Purkinje cell (primary cell): Measurements from ENCODE around the gene CEACAM21. TPM values are rescaled to one million over a fixed set of nuclear protein-coding genes. Genes with fewer than 3 reads are reported as not detected.

ENCODE experiments used
- polyA plus RNA-seq: library from polyadenylated mRNA; unstranded; fragments of >200 nt; fragmentation: Nextera tagmentation; gene quantifications from 2 replicates; pipeline ENCODE4 v1.2.1, GENCODE V29; 2014

CEACAM21 gene
- not detected in 2 replicates for polyA plus RNA-seq

DNA sequence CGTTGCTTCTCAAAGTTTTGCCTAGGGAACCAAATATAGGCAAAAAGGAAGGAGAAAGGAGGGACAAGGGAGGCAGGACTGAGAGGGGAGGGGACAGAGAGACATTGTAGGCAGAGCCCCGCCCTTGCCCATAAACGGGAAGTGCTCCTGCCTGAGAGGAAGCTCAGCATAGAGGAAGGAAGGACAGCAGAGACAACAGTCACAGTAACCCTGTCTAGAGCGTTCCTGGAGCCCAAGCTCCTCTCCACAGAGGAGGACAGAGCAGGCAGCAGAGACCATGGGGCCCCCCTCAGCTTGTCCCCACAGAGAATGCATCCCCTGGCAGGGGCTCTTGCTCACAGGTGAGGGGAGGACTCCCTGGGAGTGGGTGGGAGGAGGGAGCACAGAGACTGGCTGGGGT is at the start of gene CEACAM21:
CEACAM21 (plus strand) TSS at position 169 of the 400 bp plus-strand sequence; CDS start at position 278, 109 bp downstream.

DNA sequence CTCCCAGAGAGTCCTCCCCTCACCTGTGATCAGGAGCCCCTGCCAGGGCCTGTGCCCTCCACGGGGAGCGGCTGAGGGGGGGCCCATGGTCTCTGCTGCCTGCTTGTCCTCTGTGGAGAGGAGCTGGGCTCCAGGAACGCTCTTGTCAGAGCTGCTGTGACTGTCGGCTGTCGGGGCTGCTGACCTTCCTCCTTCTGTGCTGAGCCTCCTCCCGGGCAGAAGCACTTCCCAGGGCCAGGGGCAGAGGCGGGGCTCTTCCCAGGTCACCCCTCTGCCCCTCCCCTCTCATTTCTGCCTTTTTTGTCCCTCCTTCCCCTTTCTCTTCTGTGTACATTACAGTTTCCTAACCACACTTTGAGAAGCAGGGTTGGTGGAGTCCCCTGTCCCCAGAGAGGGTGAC is 50.9 kb downstream of the CEACAM21 start, which contains the start of gene CEACAM4:
CEACAM4 (minus strand) TSS at position 198 of the 400 bp plus-strand sequence; CDS start at position 87, 111 bp downstream.

Other genes with a start within 250 kb of the CEACAM21 start
- gene TGFB1, start 222.2 kb upstream of the CEACAM21 start, polyA plus RNA-seq: not detected in 2 replicates
- gene B9D2, start 212.0 kb upstream of the CEACAM21 start, polyA plus RNA-seq: 5.1 and 6.7 TPM in 2 replicates
- gene TMEM91, start 199.6 kb upstream of the CEACAM21 start, polyA plus RNA-seq: 0.43 and 3.3 TPM in 2 replicates
- gene EXOSC5, start 178.8 kb upstream of the CEACAM21 start, polyA plus RNA-seq: 27.9 and 29.3 TPM in 2 replicates
- 9.6 and 20.9 TPM in 2 replicates for gene BCKDHA, start 178.3 kb upstream of the CEACAM21 start, polyA plus RNA-seq
- gene B3GNT8, start 148.8 kb upstream of the CEACAM21 start, polyA plus RNA-seq: not detected in 2 replicates
- gene DMAC2, start 136.3 kb upstream of the CEACAM21 start, polyA plus RNA-seq: 14.9 and 20.5 TPM in 2 replicates
- not detected in 2 replicates for gene ERICH4, start 133.0 kb upstream of the CEACAM21 start, polyA plus RNA-seq
- gene CEACAM4, start 50.9 kb downstream of the CEACAM21 start, polyA plus RNA-seq: not detected in 2 replicates
- gene CEACAM7, start 112.1 kb downstream of the CEACAM21 start, polyA plus RNA-seq: 2.4 TPM in 1 of 2 replicates, not detected in the other
- not detected in 2 replicates for gene CEACAM5, start 132.5 kb downstream of the CEACAM21 start, polyA plus RNA-seq
- gene CEACAM6, start 179.4 kb downstream of the CEACAM21 start, polyA plus RNA-seq: not detected in 2 replicates
- not detected in 2 replicates for gene CEACAM3, start 220.4 kb downstream of the CEACAM21 start, polyA plus RNA-seq